GM23248 (cell line): ENCODE measurements around the gene LRFN2. TPM values are rescaled to one million over a fixed set of nuclear protein-coding genes. Genes with fewer than 3 reads are reported as not detected.

Experiments used
- DNase-seq: peaks from one replicate; pipeline ENCODE4 v3.0.0-alpha.2; 2015
- H2AFZ ChIP-seq: fragments of 200-600 bp; sonication (generic); 2 replicates; pipeline ENCODE4 v1.6.1; 2016; ENCODE audit warnings: antibody characterized with exemption
- H3F3A ChIP-seq: fragments of 200-600 bp; sonication (generic); 2 replicates; pipeline ENCODE4 v1.6.1; 2016; ENCODE audit warnings: mild to moderate bottlenecking, antibody characterized with exemption, mixed run types; ENCODE audit not compliant: insufficient read depth
- H3K27ac ChIP-seq: fragments of 200-600 bp; sonication (generic); 2 replicates; pipeline ENCODE4 v1.5.1; 2016; ENCODE audit warnings: mild to moderate bottlenecking
- H3K27me3 ChIP-seq: fragments of 200-600 bp; sonication (generic); replicated peaks from 2 replicates; pipeline ENCODE4 v1.6.1; 2016; ENCODE audit warnings: mild to moderate bottlenecking; ENCODE audit not compliant: insufficient read depth
- H3K36me3 ChIP-seq: fragments of 200-600 bp; sonication (generic); 2 replicates; pipeline ENCODE4 v1.6.1; 2016; ENCODE audit warnings: low read depth, mild to moderate bottlenecking
- H3K4me1 ChIP-seq: fragments of 200-600 bp; sonication (generic); 2 replicates; pipeline ENCODE4 v1.6.1; 2016; ENCODE audit warnings: mild to moderate bottlenecking; ENCODE audit not compliant: insufficient read depth
- H3K4me2 ChIP-seq: fragments of 200-600 bp; sonication (generic); one replicate; pipeline ENCODE4 v1.6.1; 2016; ENCODE audit warnings: mild to moderate bottlenecking; ENCODE audit not compliant: unreplicated experiment
- H3K4me3 ChIP-seq: fragments of 200-600 bp; sonication (generic); 2 replicates; pipeline ENCODE4 v1.5.1; 2016; ENCODE audit warnings: mild to moderate bottlenecking
- H3K79me2 ChIP-seq: fragments of 200-600 bp; sonication (generic); 2 replicates; pipeline ENCODE4 v1.6.1; 2016; ENCODE audit warnings: mild to moderate bottlenecking; ENCODE audit not compliant: insufficient read depth
- H3K9ac ChIP-seq: fragments of 200-600 bp; sonication (generic); 2 replicates; pipeline ENCODE4 v1.6.1; 2016; ENCODE audit warnings: mild to moderate bottlenecking
- H3K9me2 ChIP-seq: fragments of 200-600 bp; sonication (generic); 2 replicates; pipeline ENCODE4 v1.6.1; 2016; ENCODE audit warnings: mixed run types, mild to moderate bottlenecking, moderate library complexity; ENCODE audit not compliant: insufficient read depth
- H3K9me3 ChIP-seq: fragments of 200-600 bp; sonication (generic); one replicate; pipeline ENCODE4 v1.6.1; 2017; ENCODE audit warnings: low read depth
- H4K20me1 ChIP-seq: fragments of 200-600 bp; sonication (generic); 2 replicates; pipeline ENCODE4 v1.6.0; 2016; ENCODE audit not compliant: insufficient read depth
- EZH2 ChIP-seq: fragments of 200-600 bp; sonication (generic); IDR thresholded peaks from 2 replicates; pipeline ENCODE4 v1.6.1; 2018; ENCODE audit warnings: antibody characterized with exemption, mild to moderate bottlenecking; ENCODE audit not compliant: insufficient read depth, poor library complexity, severe bottlenecking
- EZH2phosphoT487 ChIP-seq: fragments of 200-600 bp; sonication (generic); IDR thresholded peaks from 2 replicates; pipeline ENCODE4 v1.6.1; 2018; ENCODE audit warnings: antibody characterized with exemption, moderate library complexity, mild to moderate bottlenecking, low read depth; ENCODE audit not compliant: insufficient read depth
- WGBS, 2 experiments: methylation state at CpG; one replicate each; pipeline ENCODE4 v1.1.6; 2015 to 2017; ENCODE audit warnings: low lambda C conversion rate in 2 of 2, low coverage in 1 of 2; ENCODE audit errors: missing lambda C conversion rate in 2 of 2; 5-methylcytosine and 5-hydroxymethylcytosine counted together
- in situ Hi-C: fragments of 300-500 bp; cut with MboI; formaldehyde crosslinking; loops from 2 replicates; pipeline ENCODE4 v1.15.0; 2020
- polyA plus RNA-seq: library from polyadenylated mRNA; unstranded; fragments of >200 nt; fragmentation: Nextera tagmentation; extraction: Ambion mirVana; gene quantifications from 2 replicates; pipeline ENCODE4 v1.2.1, GENCODE V29; 2016
- total RNA-seq: library from RNA; depleted of rRNA; stranded (reverse); fragments of >200 nt; shearing (Covaris generic); gene quantifications from 2 replicates; pipeline ENCODE4 v1.2.3, GENCODE V29; 2014

The LRFN2 gene
- total and polyA plus RNA-seq, 2 experiments from 2014 or later = not detected

GRCh38 chr6:40474937-40475336 is 112.2 kb downstream of the LRFN2 start:
- no peaks in the 10 kb centered on the region for H3K9me2 ChIP-seq
- no peak overlapping the region for H3K4me3 ChIP-seq
- H3K9ac ChIP-seq = no peak overlapping the region
- in situ Hi-C loops = no loop called here
- no peaks in the 10 kb centered on the region for H3K79me2 ChIP-seq
- 0 out of 2 replicates have a peak, but pooled peaks cover 3% of the 10 kb centered on the region for H3K27me3 ChIP-seq
- 74 to 94% methylated on average over 3 of the region's 3 CpGs for WGBS, 2 experiments
- no peak overlapping the region for H3K4me2 ChIP-seq
- no peak overlapping the region for H3K27ac ChIP-seq
- H2AFZ ChIP-seq = no peak overlapping the region
- no peak for DNase-seq
- no peaks in the 10 kb centered on the region for H3F3A ChIP-seq
- H3K36me3 ChIP-seq = no peaks in the 10 kb centered on the region
- no peaks in the 10 kb centered on the region for H3K4me1 ChIP-seq
- TF ChIP-seq EZH2 (no peak), EZH2phosphoT487 (no peak)
- H3K9me3 ChIP-seq = no peaks in the 10 kb centered on the region
- no peaks in the 10 kb centered on the region for H4K20me1 ChIP-seq

DNA sequence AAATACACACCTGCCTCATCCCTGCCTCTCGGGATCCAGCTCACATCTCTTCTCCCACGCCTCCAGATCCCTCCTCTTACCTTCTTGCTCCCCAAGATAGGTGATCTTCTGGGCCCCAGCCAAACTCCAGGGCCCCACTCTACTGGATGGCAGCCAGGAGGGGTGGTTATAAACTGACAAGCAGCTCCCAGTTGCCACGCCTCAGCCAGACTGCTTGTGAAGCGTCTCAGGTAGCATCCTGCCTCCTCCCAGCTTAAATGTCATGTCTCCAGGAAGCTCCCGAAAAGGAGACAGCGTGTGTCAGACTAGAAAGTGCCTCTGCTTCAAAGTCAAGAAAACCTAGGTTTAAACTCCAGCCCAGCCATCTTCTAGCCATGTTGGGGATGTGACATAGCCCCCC is 114.1 kb downstream of the LRFN2 start:
- Histone ChIP-seq H3K27me3 (no peaks in the 10 kb centered on the region), H3K79me2 (no peaks in the 10 kb centered on the region), H3K9ac (no peak overlapping the region), H3F3A (no peaks in the 10 kb centered on the region), H3K9me2 (no peaks in the 10 kb centered on the region), H3K4me1 (no peaks in the 10 kb centered on the region), H3K9me3 (no peaks in the 10 kb centered on the region), H3K4me3 (no peak overlapping the region), H4K20me1 (no peaks in the 10 kb centered on the region), H2AFZ (no peak overlapping the region), H3K27ac (no peak overlapping the region), H3K4me2 (no peak overlapping the region), H3K36me3 (no peaks in the 10 kb centered on the region)
- in situ Hi-C loops = no loop called here
- WGBS, 2 experiments = 50 to 53% methylated on average over 6 of the region's 6 CpGs
- no peak for DNase-seq
- TF ChIP-seq EZH2phosphoT487 (no peak), EZH2 (no peak)

- no peaks in the 10 kb centered on the region for H3K9me2 ChIP-seq
- TF ChIP-seq EZH2 (no peak), EZH2phosphoT487 (no peak)
- no peaks in the 10 kb centered on the region for H4K20me1 ChIP-seq
- in situ Hi-C loops = no loop called here
- no peak overlapping the region for H2AFZ ChIP-seq
- no peak overlapping the region for H3K27ac ChIP-seq
- H3K27me3 ChIP-seq = no peaks in the 10 kb centered on the region
- WGBS, 2 experiments = 28 to 32% methylated on average over 5 of the region's 5 CpGs
- H3K79me2 ChIP-seq = no peaks in the 10 kb centered on the region
- H3K36me3 ChIP-seq = no peaks in the 10 kb centered on the region
- H3K4me3 ChIP-seq = no peak overlapping the region
- H3K9ac ChIP-seq = no peak overlapping the region
- H3K4me2 ChIP-seq = no peak overlapping the region
- DNase-seq = no peak
- H3K4me1 ChIP-seq = no peaks in the 10 kb centered on the region
- no peaks in the 10 kb centered on the region for H3K9me3 ChIP-seq
- H3F3A ChIP-seq = no peaks in the 10 kb centered on the region
These were observed 114.8 kb downstream of the LRFN2 start for GRCh38 chr6:40472353-40472752.

DNA sequence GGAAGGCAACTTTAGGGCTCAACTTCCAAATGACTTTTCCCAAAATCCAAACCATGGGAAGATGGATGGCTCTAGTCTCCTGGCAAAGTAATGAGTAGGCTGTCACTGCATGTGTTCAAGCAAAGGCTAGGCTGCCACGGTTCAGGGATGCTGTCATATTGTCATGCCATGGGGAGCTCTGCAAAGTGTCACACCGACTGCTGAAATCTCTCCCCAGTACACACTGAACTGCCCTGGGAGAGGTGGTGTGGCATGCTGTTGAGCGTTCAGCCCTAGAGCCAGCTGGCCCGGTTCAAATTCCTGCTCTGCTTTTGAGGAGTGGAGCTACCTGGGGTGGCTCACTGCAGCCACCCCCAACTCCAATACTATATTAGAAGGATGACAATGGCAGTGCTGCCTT is 115.9 kb downstream of the LRFN2 start:
- no peaks in the 10 kb centered on the region for H3K79me2 ChIP-seq
- no peaks in the 10 kb centered on the region for H3F3A ChIP-seq
- no peaks in the 10 kb centered on the region for H3K9me2 ChIP-seq
- no peaks in the 10 kb centered on the region for H4K20me1 ChIP-seq
- H3K4me2 ChIP-seq = no peak overlapping the region
- in situ Hi-C loops = no loop called here
- WGBS, 2 experiments = 37 to 42% methylated on average over 4 of the region's 4 CpGs
- H3K27me3 ChIP-seq = no peaks in the 10 kb centered on the region
- H3K9me3 ChIP-seq = no peaks in the 10 kb centered on the region
- H2AFZ ChIP-seq = no peak overlapping the region
- no peak overlapping the region for H3K27ac ChIP-seq
- H3K36me3 ChIP-seq = no peaks in the 10 kb centered on the region
- H3K9ac ChIP-seq = no peak overlapping the region
- no peak for DNase-seq
- no peaks in the 10 kb centered on the region for H3K4me1 ChIP-seq
- H3K4me3 ChIP-seq = no peak overlapping the region
- TF ChIP-seq EZH2phosphoT487 (no peak), EZH2 (no peak)

DNA sequence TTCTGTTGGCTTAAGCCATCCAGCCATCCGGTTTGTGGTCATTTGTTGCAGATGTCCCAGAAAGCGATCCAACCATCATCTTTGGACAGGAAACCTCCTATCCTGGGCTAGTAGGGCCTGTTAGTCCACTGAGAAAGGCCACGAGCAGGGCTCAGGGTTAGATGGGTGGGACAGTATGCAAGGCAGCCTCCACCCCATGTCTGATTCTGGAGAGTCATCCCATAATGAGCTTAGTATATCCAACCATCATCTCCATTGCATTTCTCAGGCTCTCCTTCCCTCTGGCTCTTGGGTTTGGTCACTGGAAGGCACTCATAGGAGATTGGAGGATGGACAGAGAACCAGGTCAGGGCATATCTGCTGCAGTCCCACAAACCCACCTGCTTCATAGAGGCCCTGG is 117.8 kb downstream of the LRFN2 start:
- in situ Hi-C loops = no loop called here
- WGBS, 2 experiments = 34% methylated on average over 3 of the region's 3 CpGs
- no peaks in the 10 kb centered on the region for H3K36me3 ChIP-seq
- no peaks in the 10 kb centered on the region for H3K27me3 ChIP-seq
- no peaks in the 10 kb centered on the region for H3K79me2 ChIP-seq
- H3K9me2 ChIP-seq = no peaks in the 10 kb centered on the region
- no peaks in the 10 kb centered on the region for H4K20me1 ChIP-seq
- no peaks in the 10 kb centered on the region for H3F3A ChIP-seq
- no peak for TF ChIP-seq EZH2phosphoT487
- no peak for TF ChIP-seq EZH2
- no peak for DNase-seq
- H3K27ac ChIP-seq = no peak overlapping the region
- no peak overlapping the region for H3K4me3 ChIP-seq
- no peak overlapping the region for H3K9ac ChIP-seq
- H3K4me1 ChIP-seq = no peaks in the 10 kb centered on the region
- no peak overlapping the region for H3K4me2 ChIP-seq
- no peak overlapping the region for H2AFZ ChIP-seq
- H3K9me3 ChIP-seq = no peaks in the 10 kb centered on the region
